Measurements from ENCODE around the gene SENP3. TPM values are rescaled to one million over a fixed set of nuclear protein-coding genes. Genes with fewer than 3 reads are reported as not detected.

The SENP3 gene
- total and polyA plus RNA-seq, 11 donors = 26.4 to 65.5 (median 29.1) TPM

- no peak for DNase-seq
- Histone ChIP-seq H3K4me1 (no peaks in the 10 kb centered on the region), H3K36me3 (no peaks in the 10 kb centered on the region), H3K4me3 (no peak overlapping the region), H3K27ac (no peak overlapping the region), H3K9me3 (peaks cover 0 to 25% (median 12%) of the 10 kb centered on the region in 12 donors), H3K27me3 (no peaks in the 10 kb centered on the region)
- intact Hi-C loops (cut with DNase I) = no loop called here
- TF ChIP-seq CTCF (IDR thresholded peaks at IDR 0.05) (no peak), POLR2A (IDR thresholded peaks at IDR 0.05) (no peak)
- no peak for ATAC-seq
- WGBS, 4 donors = 88 to 94% (median 91%) methylated on average over 6 of the region's 6 CpGs
These were observed 31.5 kb upstream of the SENP3 start for GRCh38 chr17:7530023-7530900.

- no peak overlapping the region for H3K27ac ChIP-seq
- TF ChIP-seq POLR2A (IDR thresholded peaks at IDR 0.05) (no peak), CTCF (IDR thresholded peaks at IDR 0.05) (no peak)
- no peaks in the 10 kb centered on the region for H3K27me3 ChIP-seq
- H3K4me3 ChIP-seq = no peak overlapping the region
- H3K36me3 ChIP-seq = no peaks in the 10 kb centered on the region
- WGBS, 4 donors = 56 to 89% (median 75%) methylated on average over 3 of the region's 3 CpGs
- DNase-seq = no peak
- intact Hi-C loops (cut with DNase I) = no loop called here
- no peaks in the 10 kb centered on the region for H3K4me1 ChIP-seq
- peaks cover 0 to 11% (median 4%) of the 10 kb centered on the region in 12 donors for H3K9me3 ChIP-seq
- no peak for ATAC-seq
These were observed 23.7 kb upstream of the SENP3 start for GRCh38 chr17:7538050-7538449.

- Histone ChIP-seq H3K4me3 (no peak overlapping the region), H3K27me3 (no peaks in the 10 kb centered on the region), H3K4me1 (peaks cover 0 to 3% (median 0%) of the 10 kb centered on the region in 12 donors), H3K36me3 (no peaks in the 10 kb centered on the region), H3K9me3 (peaks cover 0 to 11% (median 4%) of the 10 kb centered on the region in 12 donors), H3K27ac (no peak overlapping the region)
- intact Hi-C loops (cut with DNase I) = no loop called here
- DNase-seq (no peak), ATAC-seq (no peak)
- 64 to 79% (median 74%) methylated on average over 11 of the region's 11 CpGs for WGBS, 4 donors
- no peak for TF ChIP-seq POLR2A (IDR thresholded peaks at IDR 0.05)
- no peak for TF ChIP-seq CTCF (IDR thresholded peaks at IDR 0.05)
These were observed 22.7 kb upstream of the SENP3 start for GRCh38 chr17:7538891-7539545.

GRCh38 chr17:7541074-7541621, 20.6 kb upstream of the SENP3 start:
- no peaks in the 10 kb centered on the region for H3K27me3 ChIP-seq
- no peaks in the 10 kb centered on the region for H3K36me3 ChIP-seq
- H3K4me1 ChIP-seq = peaks cover 0 to 15% (median 6%) of the 10 kb centered on the region in 12 donors
- no peak overlapping the region for H3K27ac ChIP-seq
- DNase-seq (no peak), ATAC-seq (no peak)
- no peak overlapping the region for H3K4me3 ChIP-seq
- WGBS, 4 donors = 92 to 96% (median 94%) methylated on average over 5 to 9 of the region's 9 CpGs
- intact Hi-C loops (cut with DNase I) = no loop called here
- peaks cover 0 to 11% (median 4%) of the 10 kb centered on the region in 12 donors for H3K9me3 ChIP-seq
- no peak for TF ChIP-seq POLR2A (IDR thresholded peaks at IDR 0.05)

All from heart left ventricle (tissue), 16 donors.